ENCODE data around the gene EMP2.

- TF ChIP-seq POLR2A (IDR thresholded peaks at IDR 0.05) (no peak), CTCF (IDR thresholded peaks at IDR 0.05) (no peak)
These were observed 60.2 kb downstream of the EMP2 start for GRCh38 chr16:10519929-10520868.
